ENCODE results near the gene SF3A2. TPM values are rescaled to one million over a fixed set of nuclear protein-coding genes. Genes with fewer than 3 reads are reported as not detected.

The SF3A2 gene
- total and polyA plus RNA-seq, 10 of the 15 experiments (the other 5 are each of a cell fraction or from before 2014, with no cell fraction given) = 0.33 to 143 (median 30.6) TPM

- peaks cover 19 to 61% of the 10 kb centered on the region in 2 experiments; a peak in 3 of 4 replicates for H3K36me3 ChIP-seq (ENCODE audit: control insufficient read depth in 2 of 2, insufficient read depth in 2 of 2, low read length in 1 of 2)
- no peaks in the 10 kb centered on the region for H3K79me2 ChIP-seq (ENCODE audit: control insufficient read depth, insufficient read depth, low read length)
- no peak overlapping the region for H3K4me3 ChIP-seq
- FAIRE-seq = no peak
- CTCF ChIA-PET = no interaction called here
- ATAC-seq = no peak
- no peaks in the 10 kb centered on the region for H4K20me1 ChIP-seq (ENCODE audit: control insufficient read depth, insufficient read depth)
- no peak overlapping the region for H3K4me2 ChIP-seq (ENCODE audit: control insufficient read depth, insufficient read depth)
- H3K27me3 ChIP-seq (replicated peaks in 1 of 2; ENCODE audit: control insufficient read depth in 2 of 2, insufficient read depth in 2 of 2, low read length in 1 of 2) = no peaks in the 10 kb centered on the region
- RAD21 ChIA-PET (ENCODE audit: unreplicated experiment) = no interaction called here
- H3K9ac ChIP-seq (ENCODE audit: control insufficient read depth, insufficient read depth, low read length) = no peak overlapping the region
- no peak overlapping the region for H2AFZ ChIP-seq (ENCODE audit: control insufficient read depth, low read depth, low read length)
- SMC1A ChIA-PET (ENCODE audit: uncharacterized antibody, unreplicated experiment) = no interaction called here
- BruUV-seq (replicated peaks) = no TSS peak
- 98% methylated on average over 15 of the region's 15 CpGs for WGBS (ENCODE audit: insufficient coverage, insufficient replicate concordance, low lambda C conversion rate, missing lambda C conversion rate)
- no peaks in the 10 kb centered on the region for H3K9me3 ChIP-seq (replicated peaks; ENCODE audit: control insufficient read depth, insufficient read depth, low read length)
- POLR2A ChIA-PET = no interaction called here
- TF ChIP-seq POLR2AphosphoS5 (IDR thresholded peaks at IDR 0.05; ENCODE audit: low read length) (peak; percentile 26; the same call in 1 of the 2 replicates), E2F8 (IDR thresholded peaks at IDR 0.05; ENCODE audit: low read depth, partially characterized antibody) (no peak)
- in situ Hi-C loops (cut with MboI) = no loop called here
- no peak for DNase-seq (ENCODE audit: low read depth, low spot score)
- intact Hi-C loops (cut with micrococcal nuclease; ENCODE audit: unreplicated experiment) = no loop called here
- H3K27ac ChIP-seq (ENCODE audit: control insufficient read depth, insufficient read depth) = no peak overlapping the region
- no peaks in the 10 kb centered on the region for H3K4me1 ChIP-seq (ENCODE audit: control insufficient read depth, insufficient read depth, low read length)
Observed at GRCh38 chr19:2207008-2207407, 29.6 kb upstream of the SF3A2 start.
